Left lung (tissue), 10 donors: ENCODE data around the gene HAL. TPM values are rescaled to one million over a fixed set of nuclear protein-coding genes. Genes with fewer than 3 reads are reported as not detected.

Source experiments
- ATAC-seq: fragments of 200-7000 bp; cut with Tn5 transposase; one replicate; pipeline ENCODE4 v1.9.1; 2020; ENCODE audit warnings: moderate library complexity
- DNase-seq, 4 donors: peaks; one replicate each; pipeline ENCODE4 v3.0.0-alpha.2; 2013 to 2020
- H3K27ac ChIP-seq, 2 donors: fragments of 200-600 bp; sonication (generic) in 1 of 2; one replicate each; pipeline versions ENCODE4 v1.5.0 to v1.8.0; 2020 to 2021
- H3K27me3 ChIP-seq, 2 donors: fragments of 200-600 bp; sonication (generic) in 1 of 2; one replicate each; pipeline versions ENCODE4 v1.5.0 to v1.8.0; 2020 to 2021
- H3K36me3 ChIP-seq, 2 donors: fragments of 200-600 bp; sonication (generic) in 1 of 2; one replicate each; pipeline versions ENCODE4 v1.5.0 to v1.8.0; 2020 to 2021
- H3K4me1 ChIP-seq, 2 donors: fragments of 200-600 bp; one replicate each; pipeline ENCODE4 v1.8.0; 2021
- H3K4me3 ChIP-seq, 2 donors: fragments of 200-600 bp; sonication (generic) in 1 of 2; one replicate each; pipeline versions ENCODE4 v1.5.0 to v1.8.0; 2020 to 2021; ENCODE audit warnings: mild to moderate bottlenecking in 1 of 2
- H3K9me3 ChIP-seq, 2 donors: fragments of 200-600 bp; sonication (generic) in 1 of 2; one replicate each; pipeline versions ENCODE4 v1.5.0 to v1.8.0; 2020 to 2021
- intact Hi-C, 2 donors: fragments of 100-400 bp; cut with DNase I; formaldehyde crosslinking; loops; one replicate each; pipeline versions ENCODE4 v1.11.2 to v1.14.2; 2022
- polyA plus RNA-seq, 6 donors: library from polyadenylated mRNA; unstranded; fragments of 120-200 nt; gene quantifications; one replicate each; pipeline ENCODE4 v1.2.1, GENCODE V29; 2013; ENCODE audit not compliant: insufficient read length in 6 of 6
- total RNA-seq, 2 donors: library from RNA; stranded (reverse); fragmentation: NEBNext Ultra II Directional; extraction: Animal tissue kit (Norgen Biotek cat#: 25700); gene quantifications; one replicate each; pipeline ENCODE4 v1.2.1, GENCODE V29; 2021
- TF ChIP-seq, protein P1 (sequence below), 2 donors: fragments of 200-600 bp; sonication (generic) in 1 of 2; IDR thresholded peaks; one replicate each; pipeline versions ENCODE4 v1.5.0 to v1.8.0; 2021; ENCODE audit warnings: antibody characterized with exemption in 2 of 2
- donor health status: DM: no; HTN: yes; CAD: no.
- donor health status: DM: no; HTN: no; CAD: no.

Gene HAL
- total and polyA plus RNA-seq, 8 donors, result 0.64 to 7.1 (median 1.1) TPM

DNA sequence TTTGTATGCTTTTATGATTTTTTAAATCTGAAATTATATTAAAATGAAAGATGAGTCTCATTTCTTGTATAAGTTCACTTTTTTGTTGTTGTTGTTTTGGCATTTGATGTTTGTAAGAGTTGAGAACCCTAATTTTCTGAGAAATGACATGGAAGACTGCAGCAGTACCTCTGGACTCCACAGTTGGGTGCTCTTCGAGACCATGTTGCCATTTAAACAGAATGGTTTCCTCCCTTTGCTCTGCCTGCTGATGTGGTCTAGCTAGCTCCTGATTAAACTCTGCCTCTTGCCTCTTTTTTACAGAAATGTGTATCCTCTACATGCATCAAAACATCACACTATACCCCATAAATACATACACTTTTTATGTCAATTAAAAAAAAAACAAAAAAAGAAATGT lies 45.0 kb upstream of the HAL start:
- H3K27me3 ChIP-seq, result no peaks in the 10 kb centered on the region
- TF ChIP-seq, protein P1, sequence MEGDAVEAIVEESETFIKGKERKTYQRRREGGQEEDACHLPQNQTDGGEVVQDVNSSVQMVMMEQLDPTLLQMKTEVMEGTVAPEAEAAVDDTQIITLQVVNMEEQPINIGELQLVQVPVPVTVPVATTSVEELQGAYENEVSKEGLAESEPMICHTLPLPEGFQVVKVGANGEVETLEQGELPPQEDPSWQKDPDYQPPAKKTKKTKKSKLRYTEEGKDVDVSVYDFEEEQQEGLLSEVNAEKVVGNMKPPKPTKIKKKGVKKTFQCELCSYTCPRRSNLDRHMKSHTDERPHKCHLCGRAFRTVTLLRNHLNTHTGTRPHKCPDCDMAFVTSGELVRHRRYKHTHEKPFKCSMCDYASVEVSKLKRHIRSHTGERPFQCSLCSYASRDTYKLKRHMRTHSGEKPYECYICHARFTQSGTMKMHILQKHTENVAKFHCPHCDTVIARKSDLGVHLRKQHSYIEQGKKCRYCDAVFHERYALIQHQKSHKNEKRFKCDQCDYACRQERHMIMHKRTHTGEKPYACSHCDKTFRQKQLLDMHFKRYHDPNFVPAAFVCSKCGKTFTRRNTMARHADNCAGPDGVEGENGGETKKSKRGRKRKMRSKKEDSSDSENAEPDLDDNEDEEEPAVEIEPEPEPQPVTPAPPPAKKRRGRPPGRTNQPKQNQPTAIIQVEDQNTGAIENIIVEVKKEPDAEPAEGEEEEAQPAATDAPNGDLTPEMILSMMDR (IDR thresholded peaks at IDR 0.05), result no peak
- DNase-seq (no peak), ATAC-seq (no peak)
- H3K27ac ChIP-seq, result no peak overlapping the region
- intact Hi-C loops, result no loop called here
- H3K4me3 ChIP-seq, result no peak overlapping the region
- H3K4me1 ChIP-seq, result peaks cover 4 to 58% of the 10 kb centered on the region in 2 donors
- H3K36me3 ChIP-seq, result no peaks in the 10 kb centered on the region
- H3K9me3 ChIP-seq, result no peaks in the 10 kb centered on the region

DNA sequence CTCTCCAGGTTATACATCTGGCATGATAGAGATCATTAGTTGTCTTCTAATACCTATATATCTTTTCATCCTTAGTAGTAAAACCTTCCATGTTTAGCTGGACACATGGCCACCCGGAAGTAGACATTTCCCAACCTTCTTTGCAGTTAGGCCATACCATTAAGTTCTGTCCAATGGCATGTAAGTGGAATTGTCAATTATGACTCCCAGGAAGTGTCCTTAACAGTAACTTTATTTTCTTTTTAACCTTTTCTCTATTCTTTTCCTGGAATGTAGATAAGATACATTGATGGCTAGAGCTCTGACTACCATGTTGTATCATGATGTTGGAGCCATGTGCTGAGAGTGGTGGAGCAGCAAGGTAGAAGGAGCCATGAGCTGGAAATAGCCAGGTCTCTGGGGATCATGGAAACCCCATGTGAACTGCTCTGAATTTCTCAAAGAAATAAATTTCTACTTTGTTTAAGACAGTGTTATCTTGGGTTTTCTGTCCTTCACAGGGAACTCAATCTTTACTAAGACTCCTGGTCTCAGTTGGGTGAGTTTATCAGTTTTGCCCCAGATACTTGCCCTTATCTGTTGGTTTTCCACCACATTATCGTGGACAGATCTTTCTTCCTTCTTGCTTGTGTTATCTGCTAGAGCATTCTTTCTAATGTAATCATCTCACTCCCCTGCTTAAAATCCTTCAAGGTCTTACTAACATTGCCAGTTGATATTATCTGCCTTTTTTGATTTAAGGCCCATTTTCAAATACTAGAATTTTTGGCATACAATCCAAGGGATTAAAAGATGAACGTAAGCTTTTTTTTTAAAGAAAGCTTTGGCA lies 44.4 kb upstream of the HAL start:
- ATAC-seq, result no peak
- Histone ChIP-seq H3K9me3 (no peaks in the 10 kb centered on the region), H3K36me3 (no peaks in the 10 kb centered on the region), H3K27me3 (no peaks in the 10 kb centered on the region), H3K4me1 (peaks cover 0 to 54% of the 10 kb centered on the region in 2 donors), H3K4me3 (no peak overlapping the region), H3K27ac (peak overlapping the region in 1 of 2 donors; percentile 94)
- TF ChIP-seq, protein P1 (IDR thresholded peaks at IDR 0.05), result no peak
- intact Hi-C loops, result no loop called here
- DNase-seq, result no peak

DNA sequence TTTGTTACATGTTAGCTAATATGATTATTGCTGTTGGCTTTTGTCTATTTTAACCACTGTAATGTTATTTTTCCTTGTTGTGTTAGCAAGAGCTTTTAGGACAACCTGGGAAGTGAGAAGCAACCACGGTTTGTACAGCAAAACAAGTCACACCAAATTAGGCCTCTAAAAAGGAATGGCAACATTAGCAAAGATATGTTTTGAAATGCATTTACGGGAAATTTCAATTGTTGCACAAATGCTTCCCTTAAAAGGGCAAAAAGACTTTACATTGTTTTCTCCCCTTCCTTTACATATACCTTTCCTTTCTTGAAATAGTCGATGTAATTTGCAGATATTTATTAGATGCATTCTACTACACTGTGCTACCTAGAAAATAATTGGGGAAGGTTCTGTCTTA lies 43.4 kb upstream of the HAL start:
- Histone ChIP-seq H3K27me3 (no peaks in the 10 kb centered on the region), H3K36me3 (no peaks in the 10 kb centered on the region), H3K27ac (peak overlapping the region in 1 of 2 donors; percentile 94), H3K9me3 (no peaks in the 10 kb centered on the region), H3K4me1 (peaks cover 0 to 45% of the 10 kb centered on the region in 2 donors), H3K4me3 (no peak overlapping the region)
- ATAC-seq, result no peak
- intact Hi-C loops, result no loop called here
- DNase-seq, result no peak
- TF ChIP-seq, protein P1 (IDR thresholded peaks at IDR 0.05), result no peak

DNA sequence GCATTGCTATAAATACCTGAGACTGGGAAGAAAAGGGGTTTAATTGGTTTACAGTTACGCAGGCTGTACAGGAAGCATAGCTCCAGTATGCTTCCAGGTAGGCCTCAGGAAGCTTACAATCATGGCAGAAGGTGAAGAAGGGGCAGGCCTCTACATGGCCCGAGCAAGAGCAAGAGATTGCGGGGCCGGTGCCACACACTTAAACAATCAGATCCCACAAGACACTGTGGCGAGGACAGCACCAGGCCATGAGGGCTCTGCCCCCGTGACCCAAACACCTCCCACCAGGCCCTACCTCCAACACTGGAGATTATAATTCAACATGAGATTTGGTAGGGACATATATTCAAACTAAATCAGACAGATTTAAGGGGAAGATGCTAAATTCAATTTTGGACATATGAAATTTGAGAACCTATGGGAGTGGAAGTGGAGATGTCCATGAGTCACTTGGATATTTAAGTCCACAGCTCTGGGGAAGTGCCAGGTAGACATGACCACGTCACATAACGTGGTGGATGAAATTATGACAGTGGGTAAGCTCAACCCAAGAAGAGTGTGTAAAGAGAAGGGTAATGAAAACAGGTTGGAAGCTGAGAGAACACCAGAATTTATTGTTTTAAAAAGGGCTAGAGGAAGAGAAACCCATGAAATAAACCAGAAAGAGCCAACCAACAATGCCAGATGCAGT lies 40.8 kb upstream of the HAL start:
- DNase-seq (no peak), ATAC-seq (no peak)
- peak overlapping the region in 1 of 2 donors; percentile 94 for H3K27ac ChIP-seq
- H3K36me3 ChIP-seq, result no peaks in the 10 kb centered on the region
- no peaks in the 10 kb centered on the region for H3K9me3 ChIP-seq
- no peaks in the 10 kb centered on the region for H3K27me3 ChIP-seq
- intact Hi-C loops, result no loop called here
- peaks cover 8 to 53% of the 10 kb centered on the region in 2 donors for H3K4me1 ChIP-seq
- H3K4me3 ChIP-seq, result no peak overlapping the region
- TF ChIP-seq, protein P1 (IDR thresholded peaks at IDR 0.05), result no peak
